H1 (cell line): Measurements from ENCODE around the gene MYO1D. TPM values are rescaled to one million over a fixed set of nuclear protein-coding genes. Genes with fewer than 3 reads are reported as not detected.

Source experiments
- CHD1 ChIP-seq: IDR thresholded peaks from 2 replicates; pipeline ENCODE4 v1.6.1; 2012; ENCODE audit warnings: low read depth, low read length, improper control_type of control experiment
- CREB1 ChIP-seq: IDR thresholded peaks from 2 replicates; pipeline ENCODE4 v1.6.1; 2012; ENCODE audit warnings: inconsistent platforms
- NANOG ChIP-seq: IDR thresholded peaks from 2 replicates; pipeline ENCODE4 v1.6.1; 2011; ENCODE audit warnings: low read length, low read depth, mild to moderate bottlenecking, inconsistent platforms; ENCODE audit not compliant: insufficient read depth, poor library complexity, severe bottlenecking
- RBBP5 ChIP-seq: IDR thresholded peaks from 2 replicates; pipeline ENCODE4 v1.7.1; 2012; ENCODE audit warnings: low read depth, mild to moderate bottlenecking, inconsistent platforms, low read length, moderate library complexity, borderline replicate concordance
- RNF2 ChIP-seq: fragments of 200-900, 300-1000 bp; sonication (generic); IDR thresholded peaks from 2 replicates; pipeline ENCODE4 v1.7.1; 2016; ENCODE audit warnings: borderline replicate concordance, low read depth, mild to moderate bottlenecking, antibody characterized with exemption, low read length; ENCODE audit not compliant: poor library complexity, severe bottlenecking; ENCODE audit errors: missing control alignments
- SIRT6 ChIP-seq: IDR thresholded peaks from one replicate; pipeline ENCODE4 v1.7.1; 2012; ENCODE audit warnings: low read length, inconsistent platforms
- SIX5 ChIP-seq: IDR thresholded peaks from 2 replicates; pipeline ENCODE4 v1.6.1; 2011; ENCODE audit warnings: mild to moderate bottlenecking, low read depth, low read length
- polyA plus RNA-seq, 7 experiments: library from polyadenylated mRNA; depleted of rRNA in 3 of 7; stranded (reverse) in 5 of 7; unstranded in 2 of 7; fragments of >200 nt in 5 of 7; fragments of 200-250 nt in 2 of 7; gene quantifications; 1 replicate in 5 of 7; 2 replicates in 1 of 7; 4 replicates in 1 of 7; pipeline versions ENCODE4 v1.2.1 to v1.2.3, GENCODE V29; 2011 to 2013; ENCODE audit warnings: missing spikeins in 2 of 7, mixed read lengths in 2 of 7
- total RNA-seq: library from RNA; stranded (reverse); fragmentation: NEBNext Ultra II Directional; extraction: Animal tissue kit (Norgen Biotek cat#: 25700); gene quantifications from 2 replicates; pipeline ENCODE4 v1.2.1, GENCODE V29; 2021

MYO1D gene
- total and polyA plus RNA-seq, 2 of the 8 experiments (the other 6 are each of a cell fraction or from before 2014, with no cell fraction given), result 6.5 to 25.4 TPM

GRCh38 chr17:32627239-32627996 is 249.5 kb downstream of the MYO1D start (continued):
- TF ChIP-seq SIRT6, result no peak
- TF ChIP-seq SIX5, result no peak
- TF ChIP-seq NANOG, result no peak
- no peak for TF ChIP-seq CREB1
- TF ChIP-seq RNF2, result no peak
- TF ChIP-seq RBBP5, result no peak
- no peak for TF ChIP-seq CHD1
